HCT116 (cell line): ENCODE results near the gene NANOGP8.
A peak's percentile ranks its signal among the peaks of the same experiment; 100 is the strongest.

ENCODE experiments used
- CEBPB ChIP-seq: IDR thresholded peaks from 2 replicates; pipeline ENCODE4 v1.6.1; 2012; ENCODE audit warnings: low read depth
- CTCF ChIP-seq, 3 experiments: fragments of 200-600 bp in 1 of 3; sonication (generic) in 1 of 3; IDR thresholded peaks in 2 of 3; conservative IDR thresholded peaks in 1 of 3; 2 replicates each; pipeline ENCODE4 v1.5.1; 2012 to 2017; ENCODE audit warnings: low read depth in 2 of 3, low read length in 2 of 3, antibody characterized with exemption in 1 of 3, borderline replicate concordance in 1 of 3, control low read depth in 1 of 3, mild to moderate bottlenecking in 1 of 3, mixed read lengths in 1 of 3, mixed run types in 1 of 3, moderate library complexity in 1 of 3; ENCODE audit not compliant: insufficient read depth in 1 of 3
- ELF1 ChIP-seq: IDR thresholded peaks from 2 replicates; pipeline ENCODE4 v1.6.1; 2012; ENCODE audit warnings: low read depth, borderline replicate concordance
- EZH2phosphoT487 ChIP-seq: fragments of 200-600 bp; IDR thresholded peaks from 2 replicates; pipeline ENCODE4 v1.6.1; 2018; ENCODE audit warnings: antibody characterized with exemption, borderline replicate concordance
- MAX ChIP-seq: IDR thresholded peaks from 2 replicates; pipeline ENCODE4 v1.6.1; 2012
- POLR2A ChIP-seq: IDR thresholded peaks from 2 replicates; pipeline ENCODE4 v1.7.0; 2011; ENCODE audit warnings: borderline replicate concordance; ENCODE audit not compliant: insufficient read depth, insufficient read length; ENCODE audit errors: extremely low read depth
- POLR2AphosphoS5 ChIP-seq: IDR thresholded peaks from 2 replicates; pipeline ENCODE4 v1.6.1; 2011; ENCODE audit warnings: mild to moderate bottlenecking, low read depth, low read length, moderate library complexity
- REST ChIP-seq: IDR thresholded peaks from 2 replicates; pipeline ENCODE4 v1.6.1; 2012; ENCODE audit warnings: low read depth
- ZNF274 ChIP-seq: fragments of 200-500 bp; sonication (Bioruptor generic); IDR thresholded peaks from 2 replicates; pipeline ENCODE4 v1.6.1; 2014; ENCODE audit warnings: mild to moderate bottlenecking, low read depth, low read length, inconsistent platforms

GRCh38 chr15:35078221-35078915, 6.7 kb downstream of the NANOGP8 start:
- TF ChIP-seq CTCF (IDR thresholded peaks at IDR 0.05 in 2 of 3, conservative IDR thresholded peaks at IDR 0.05 in 1 of 3; ENCODE audit: borderline replicate concordance in 1 of 3, insufficient read depth in 1 of 3, low read depth in 2 of 3, low read length in 2 of 3) (peak; percentile 45 to 83 (median 67); a peak in 5 of 6 replicates), REST (no peak), EZH2phosphoT487 (no peak), ELF1 (no peak), POLR2A (no peak), MAX (no peak), CEBPB (no peak), ZNF274 (no peak), POLR2AphosphoS5 (no peak)
